ENCODE data around the gene SRSF5.
"Not testable (repeated sequence)": the region's sequence is repeated elsewhere in the genome, so short reads cannot be mapped to it uniquely, and the experiment has no call there.

Gene SRSF5

GRCh38 chr14:69766984-69767368, at the start of gene SRSF5:
SRSF5 (plus strand) TSS chr14:69767142; CDS start chr14:69768157, 1,015 bp downstream.
- peak; percentile 96 for DNase-seq

- DNase-seq = not testable (repeated sequence)
Measured at GRCh38 chr14:69718614-69719013, 48.3 kb upstream of the SRSF5 start.

- no peak for DNase-seq
Measured at GRCh38 chr14:69719501-69719951, 47.4 kb upstream of the SRSF5 start.

- DNase-seq = no peak
Measured at GRCh38 chr14:69720912-69721311, 46.0 kb upstream of the SRSF5 start.

- peak; percentile 87 for DNase-seq
Measured at GRCh38 chr14:69726761-69727511, 40.0 kb upstream of the SRSF5 start.

GRCh38 chr14:69727860-69728259, 39.1 kb upstream of the SRSF5 start:
- no peak for DNase-seq

GRCh38 chr14:69731919-69732598, 34.9 kb upstream of the SRSF5 start:
- not testable (repeated sequence) for DNase-seq

GRCh38 chr14:69736405-69736804, 30.5 kb upstream of the SRSF5 start:
- not testable (repeated sequence) for DNase-seq

GRCh38 chr14:69741055-69741454, 25.9 kb upstream of the SRSF5 start:
- DNase-seq = no peak

GRCh38 chr14:69749956-69750355, 17.0 kb upstream of the SRSF5 start:
- DNase-seq = no peak

- no peak for DNase-seq
Measured at GRCh38 chr14:69750495-69750894, 16.4 kb upstream of the SRSF5 start.

GRCh38 chr14:69752773-69753172, 14.2 kb upstream of the SRSF5 start:
- DNase-seq = no peak

- no peak for DNase-seq
Measured at GRCh38 chr14:69753860-69754259, 13.1 kb upstream of the SRSF5 start.

- DNase-seq = no peak
Measured at GRCh38 chr14:69754487-69754886, 12.5 kb upstream of the SRSF5 start.

GRCh38 chr14:69755296-69755695, 11.6 kb upstream of the SRSF5 start:
- no peak for DNase-seq

GRCh38 chr14:69755784-69756183, 11.2 kb upstream of the SRSF5 start:
- DNase-seq = no peak

GRCh38 chr14:69756298-69756697, 10.6 kb upstream of the SRSF5 start:
- no peak for DNase-seq

GRCh38 chr14:69760810-69761209, 6.1 kb upstream of the SRSF5 start:
- DNase-seq = no peak

- DNase-seq = no peak
Measured at GRCh38 chr14:69763761-69764510, 3.0 kb upstream of the SRSF5 start.

GRCh38 chr14:69767369-69767999, 542 bp downstream of the SRSF5 start:
- peak; percentile 91 for DNase-seq

- DNase-seq = no peak
Measured at GRCh38 chr14:69768873-69769272, 1.9 kb downstream of the SRSF5 start.

GRCh38 chr14:69769623-69770022, 2.7 kb downstream of the SRSF5 start:
- no peak for DNase-seq

- DNase-seq = no peak
Measured at GRCh38 chr14:69770559-69770958, 3.6 kb downstream of the SRSF5 start.

Data from CD4-positive, alpha-beta T cell treated with Interleukin-17A for 1 hour (primary cell).